Keratinocyte (primary cell): Measurements from ENCODE around the gene SPOCK1. TPM values are rescaled to one million over a fixed set of nuclear protein-coding genes. Genes with fewer than 3 reads are reported as not detected.

Experiments used
- DNase-seq: peaks from one replicate; pipeline ENCODE4 v3.0.0-alpha.2; 2011; ENCODE audit warnings: low read depth, missing footprints, low spot score
- FAIRE-seq: peaks from 2 replicates; lab custom pipeline; 2011; peaks lifted over from hg19 to GRCh38; lab: Jason Lieb, UNC
- H2AFZ ChIP-seq: 2 replicates; pipeline ENCODE4 v1.6.0; 2012; ENCODE audit warnings: low read length, control low read depth, inconsistent platforms; ENCODE audit not compliant: control insufficient read depth
- H3K27ac ChIP-seq: 2 replicates; pipeline ENCODE4 v1.5.1; 2011; ENCODE audit warnings: low read length; ENCODE audit not compliant: control insufficient read depth, insufficient read depth
- H3K27me3 ChIP-seq: 3 replicates; pipeline ENCODE4 v1.6.0; 2011; ENCODE audit warnings: low read length; ENCODE audit not compliant: control insufficient read depth, insufficient read depth; ENCODE audit errors: extremely low read depth
- H3K36me3 ChIP-seq, 2 experiments: 2 replicates in 1 of 2; 3 replicates in 1 of 2; pipeline ENCODE4 v1.5.1; 2011; ENCODE audit warnings: low read length in 2 of 2, mild to moderate bottlenecking in 1 of 2; ENCODE audit not compliant: control insufficient read depth in 2 of 2, insufficient read depth in 2 of 2; ENCODE audit errors: extremely low read depth in 1 of 2
- H3K4me1 ChIP-seq: 3 replicates; pipeline ENCODE4 v1.5.1; 2011; ENCODE audit warnings: low read length; ENCODE audit not compliant: control insufficient read depth, insufficient read depth; ENCODE audit errors: extremely low read depth
- H3K4me2 ChIP-seq: 3 replicates; pipeline ENCODE4 v1.6.0; 2011; ENCODE audit warnings: low read depth, low read length; ENCODE audit not compliant: control insufficient read depth, insufficient read depth; ENCODE audit errors: extremely low read depth
- H3K4me3 ChIP-seq, 3 experiments: fragments of 200-600 bp in 1 of 3; sonication (generic) in 1 of 3; 2 replicates in 2 of 3; 3 replicates in 1 of 3; pipeline ENCODE4 v1.5.1; 2011 to 2016; ENCODE audit warnings: low read length in 3 of 3, mild to moderate bottlenecking in 3 of 3, control low read depth in 2 of 3, inconsistent platforms in 1 of 3, low read depth in 1 of 3, mixed read lengths in 1 of 3, mixed run types in 1 of 3, moderate library complexity in 1 of 3; ENCODE audit not compliant: control insufficient read depth in 2 of 3, insufficient read depth in 2 of 3; ENCODE audit errors: extremely low read depth in 1 of 3
- H3K79me2 ChIP-seq: 2 replicates; pipeline ENCODE4 v1.6.0; 2012; ENCODE audit warnings: low read length; ENCODE audit not compliant: control insufficient read depth, insufficient read depth
- H3K9ac ChIP-seq: 3 replicates; pipeline ENCODE4 v1.6.0; 2011; ENCODE audit warnings: low read length; ENCODE audit not compliant: control insufficient read depth, insufficient read depth; ENCODE audit errors: extremely low read depth
- H3K9me1 ChIP-seq: 3 replicates; pipeline ENCODE4 v1.6.0; 2011; ENCODE audit warnings: low read length; ENCODE audit not compliant: control insufficient read depth, insufficient read depth; ENCODE audit errors: extremely low read depth
- H3K9me3 ChIP-seq: 2 replicates; pipeline ENCODE4 v1.5.1; 2012; ENCODE audit warnings: low read depth, low read length; ENCODE audit not compliant: control insufficient read depth
- H4K20me1 ChIP-seq: 3 replicates; pipeline ENCODE4 v1.6.0; 2011; ENCODE audit warnings: low read length; ENCODE audit not compliant: control insufficient read depth, insufficient read depth; ENCODE audit errors: extremely low read depth
- CTCF ChIP-seq, 3 experiments: IDR thresholded peaks in 1 of 3; conservative IDR thresholded peaks in 1 of 3; optimal IDR thresholded peaks in 1 of 3; 2 replicates in 2 of 3; 3 replicates in 1 of 3; pipeline versions ENCODE3 to v1.5.1; 2011; ENCODE audit warnings: low read length in 3 of 3, mild to moderate bottlenecking in 3 of 3, moderate library complexity in 2 of 3, control low read depth in 1 of 3, inconsistent platforms in 1 of 3; ENCODE audit not compliant: insufficient read depth in 2 of 3; ENCODE audit errors: extremely low read depth in 1 of 3
- EZH2 ChIP-seq: IDR thresholded peaks from one replicate; pipeline ENCODE4 v1.6.1; 2012; ENCODE audit warnings: inconsistent platforms, mild to moderate bottlenecking, low read length, moderate library complexity
- dilution Hi-C: fragments of 300-500 bp; cut with MboI; formaldehyde crosslinking; loops from one replicate; pipeline ENCODE4 v1.7.0; 2020; ENCODE audit warnings: low sequenced_read_pairs; ENCODE audit not compliant: extremely low pct_ligation_motif_present
- polyA plus RNA-seq, 5 experiments: library from polyadenylated mRNA; depleted of rRNA in 3 of 5; stranded (reverse) in 3 of 5; stranded (forward) in 1 of 5; unstranded in 1 of 5; fragments of >200 nt; gene quantifications; 1 replicate in 1 of 5; 2 replicates in 3 of 5; 3 replicates in 1 of 5; pipeline versions ENCODE4 v1.2.1 to v1.2.3, GENCODE V29; 2011 to 2012; ENCODE audit warnings: missing spikeins in 2 of 5, low read depth in 1 of 5, low replicate concordance in 1 of 5

SPOCK1 gene
- polyA plus RNA-seq, 1 donor (not counting 4 experiments of a cell fraction or from before 2014, with no cell fraction given), result 5.5 TPM

GRCh38 chr5:137090721-137091120, 408.4 kb downstream of the SPOCK1 start:
- H3K9me1 ChIP-seq, result no peaks in the 10 kb centered on the region
- H3K9ac ChIP-seq, result no peak overlapping the region
- FAIRE-seq, result no peak
- TF ChIP-seq EZH2, result no peak
- no peaks in the 10 kb centered on the region for H3K79me2 ChIP-seq
- H3K9me3 ChIP-seq, result no peaks in the 10 kb centered on the region
- dilution Hi-C loops, result no loop called here
- no peak overlapping the region for H3K27ac ChIP-seq
- DNase-seq, result no peak
- no peaks in the 10 kb centered on the region for H3K4me1 ChIP-seq
- H2AFZ ChIP-seq, result no peak overlapping the region
- peaks cover 9% of the 10 kb centered on the region for H3K27me3 ChIP-seq
- no peak overlapping the region for H3K4me3 ChIP-seq
- no peaks in the 10 kb centered on the region for H3K36me3 ChIP-seq
- no peaks in the 10 kb centered on the region for H4K20me1 ChIP-seq
- no peak overlapping the region for H3K4me2 ChIP-seq

- dilution Hi-C loops, result no loop called here
- TF ChIP-seq CTCF (optimal IDR thresholded peaks at IDR 0.05 in 1 of 3, IDR thresholded peaks at IDR 0.05 in 1 of 3, conservative IDR thresholded peaks at IDR 0.05 in 1 of 3; ENCODE audit: extremely low read depth in 1 of 3, insufficient read depth in 2 of 3, low read length in 3 of 3), result no peak
- no peak for TF ChIP-seq EZH2
- H3K4me1 ChIP-seq, result no peaks in the 10 kb centered on the region
- H4K20me1 ChIP-seq, result no peaks in the 10 kb centered on the region
- H3K4me3 ChIP-seq, result no peak overlapping the region
- H3K27me3 ChIP-seq, result peaks cover 9% of the 10 kb centered on the region
- no peaks in the 10 kb centered on the region for H3K36me3 ChIP-seq
- H3K9me3 ChIP-seq, result no peaks in the 10 kb centered on the region
- no peak overlapping the region for H3K9ac ChIP-seq
- DNase-seq (no peak), FAIRE-seq (no peak)
- H3K9me1 ChIP-seq, result no peaks in the 10 kb centered on the region
- H3K79me2 ChIP-seq, result no peaks in the 10 kb centered on the region
- no peak overlapping the region for H3K27ac ChIP-seq
- H3K4me2 ChIP-seq, result no peak overlapping the region
- no peak overlapping the region for H2AFZ ChIP-seq
Observed at GRCh38 chr5:137090151-137090550, 409.0 kb downstream of the SPOCK1 start.

GRCh38 chr5:137088175-137088574, 411.0 kb downstream of the SPOCK1 start:
- DNase-seq (no peak), FAIRE-seq (no peak)
- Histone ChIP-seq H3K4me2 (no peak overlapping the region), H3K79me2 (no peaks in the 10 kb centered on the region), H2AFZ (no peak overlapping the region), H3K27me3 (peaks cover 9% of the 10 kb centered on the region), H3K9me3 (no peaks in the 10 kb centered on the region), H4K20me1 (no peaks in the 10 kb centered on the region), H3K27ac (no peak overlapping the region), H3K9me1 (no peaks in the 10 kb centered on the region), H3K36me3 (no peaks in the 10 kb centered on the region), H3K9ac (no peak overlapping the region), H3K4me1 (no peaks in the 10 kb centered on the region), H3K4me3 (no peak overlapping the region)
- dilution Hi-C loops, result no loop called here
- TF ChIP-seq CTCF (optimal IDR thresholded peaks at IDR 0.05 in 1 of 3, IDR thresholded peaks at IDR 0.05 in 1 of 3, conservative IDR thresholded peaks at IDR 0.05 in 1 of 3; ENCODE audit: extremely low read depth in 1 of 3, insufficient read depth in 2 of 3, low read length in 3 of 3) (no peak), EZH2 (no peak)
